GM13976 (cell line): Measurements from ENCODE around the gene HSP90AB1.
A peak's percentile ranks its signal among the peaks of the same experiment; 100 is the strongest.

ENCODE experiments used
- DNase-seq: peaks from one replicate; pipeline ENCODE4 v3.0.0; 2012; ENCODE audit warnings: low spot score
- CTCF ChIP-seq: IDR thresholded peaks from 2 replicates; pipeline ENCODE4 v1.5.1; 2012; ENCODE audit warnings: borderline replicate concordance, mild to moderate bottlenecking; ENCODE audit not compliant: insufficient read depth; ENCODE audit errors: extremely low read depth, missing control alignments, control extremely low read depth
- in situ Hi-C: fragments of 300-500 bp; cut with MboI; formaldehyde crosslinking; loops from one replicate; pipeline ENCODE4 v1.12.0; 2022; ENCODE audit warnings: low sequenced_read_pairs, mixed read lengths, inconsistent platforms; ENCODE audit not compliant: unreplicated experiment

Gene HSP90AB1

GRCh38 chr6:44251576-44252524 lies 4.9 kb downstream of the HSP90AB1 start:
- no peak for TF ChIP-seq CTCF
- in situ Hi-C loops, result no loop called here
- DNase-seq, result no peak

GRCh38 chr6:44253307-44254101 lies 6.6 kb downstream of the HSP90AB1 start:
- no peak for DNase-seq
- in situ Hi-C loops, result no loop called here
- peak; percentile 49 for TF ChIP-seq CTCF

- in situ Hi-C loops, result no loop called here
- no peak for TF ChIP-seq CTCF
- DNase-seq, result no peak
Measured at GRCh38 chr6:44254191-44255104, 7.5 kb downstream of the HSP90AB1 start.

GRCh38 chr6:44255105-44255808 lies 8.4 kb downstream of the HSP90AB1 start:
- no peak for TF ChIP-seq CTCF
- in situ Hi-C loops, result no loop called here
- no peak for DNase-seq

GRCh38 chr6:44255871-44256774 lies 9.2 kb downstream of the HSP90AB1 start:
- DNase-seq, result no peak
- in situ Hi-C loops, result no loop called here

More at GRCh38 chr6:44255871-44256774, 9.2 kb downstream of the HSP90AB1 start:
- TF ChIP-seq CTCF, result no peak
